Lung (tissue), 12 donors: ENCODE data around the gene HEPACAM. TPM values are rescaled to one million over a fixed set of nuclear protein-coding genes. Genes with fewer than 3 reads are reported as not detected.

Source experiments
- ATAC-seq: fragments of 200-7000 bp; cut with Tn5 transposase; one replicate; pipeline ENCODE4 v1.9.1; 2020; ENCODE audit warnings: moderate number of reproducible peaks; ENCODE audit not compliant: insufficient read depth, low FRiP score
- DNase-seq, 3 donors: peaks; one replicate each; pipeline ENCODE4 v3.0.0-alpha.2; 2013 to 2017
- H3K27ac ChIP-seq, 2 donors: one replicate each; pipeline ENCODE4 v1.5.1; 2013; ENCODE audit warnings: mild to moderate bottlenecking in 2 of 2, moderate library complexity in 2 of 2, control low read depth in 1 of 2, inconsistent platforms in 1 of 2, low read depth in 1 of 2, low read length in 1 of 2
- H3K27me3 ChIP-seq, 3 donors: one replicate each; pipeline ENCODE4 v1.5.1; 2013; ENCODE audit warnings: low read length in 2 of 3; ENCODE audit not compliant: control insufficient read depth in 3 of 3, insufficient read depth in 3 of 3
- H3K36me3 ChIP-seq, 4 donors: one replicate each; pipeline ENCODE4 v1.5.1; 2013; ENCODE audit warnings: low read length in 4 of 4, mild to moderate bottlenecking in 1 of 4, moderate library complexity in 1 of 4; ENCODE audit not compliant: control insufficient read depth in 4 of 4, insufficient read depth in 4 of 4
- H3K4me1 ChIP-seq, 5 donors: one replicate each; pipeline ENCODE4 v1.5.1; 2013; ENCODE audit warnings: low read length in 5 of 5, mild to moderate bottlenecking in 2 of 5, moderate library complexity in 1 of 5; ENCODE audit not compliant: control insufficient read depth in 5 of 5, insufficient read depth in 5 of 5
- H3K4me3 ChIP-seq: one replicate; pipeline ENCODE4 v1.5.1; 2013; ENCODE audit warnings: mild to moderate bottlenecking, control low read depth, moderate library complexity
- H3K9ac ChIP-seq, 2 donors: one replicate each; pipeline ENCODE4 v1.5.1; 2013; ENCODE audit warnings: low read length in 2 of 2, control low read depth in 1 of 2; ENCODE audit not compliant: insufficient read depth in 1 of 2
- H3K9me3 ChIP-seq, 4 donors: one replicate each; pipeline ENCODE4 v1.5.1; 2013; ENCODE audit warnings: low read length in 3 of 4, mild to moderate bottlenecking in 1 of 4, moderate library complexity in 1 of 4; ENCODE audit not compliant: control insufficient read depth in 4 of 4, insufficient read depth in 3 of 4
- CTCF ChIP-seq: IDR thresholded peaks from 2 replicates; pipeline ENCODE4 v1.5.1; 2012; ENCODE audit warnings: mild to moderate bottlenecking; ENCODE audit errors: control extremely low read depth, extremely low read depth
- WGBS, 2 donors: extraction: QIAGEN DNeasy Blood & Tissue Kit; methylation state at CpG; one replicate each; pipeline ENCODE4 v1.1.7; 2013; 5-methylcytosine and 5-hydroxymethylcytosine counted together
- polyA plus RNA-seq, 2 donors: library from polyadenylated mRNA; stranded (reverse); fragments of 200-250 nt; gene quantifications; one replicate each; pipeline ENCODE4 v1.2.1, GENCODE V29; 2013
- total RNA-seq, 2 donors: library from RNA; depleted of rRNA in 1 of 2; stranded (reverse); fragments of >200 nt in 1 of 2; gene quantifications; one replicate each; pipeline ENCODE4 v1.2.1, GENCODE V29; 2014 to 2021
- donor health status: control.
- donor health status: control.
- donor health status: Bipolar disorder and iron deficiency.
- donor health status: healthy.
- donor health status: DM: yes; HTN: yes; CAD: no.

Gene HEPACAM
- total and polyA plus RNA-seq, 4 donors, result 0.02 TPM; not detected in 3

GRCh38 chr11:124944565-124944964 is 8.7 kb upstream of the HEPACAM start:
- 88% methylated on average over 3 of the region's 3 CpGs for WGBS, 2 donors
- no peak for TF ChIP-seq CTCF
- Histone ChIP-seq H3K9ac (no peak overlapping the region), H3K4me3 (no peak overlapping the region), H3K36me3 (no peaks in the 10 kb centered on the region), H3K4me1 (peaks cover 0 to 5% (median 0%) of the 10 kb centered on the region in 5 donors), H3K27ac (no peak overlapping the region), H3K27me3 (no peaks in the 10 kb centered on the region), H3K9me3 (no peaks in the 10 kb centered on the region)
- DNase-seq (no peak), ATAC-seq (no peak)

GRCh38 chr11:124943741-124944140 is 7.9 kb upstream of the HEPACAM start:
- TF ChIP-seq CTCF, result no peak
- Histone ChIP-seq H3K27me3 (no peaks in the 10 kb centered on the region), H3K4me1 (peaks cover 0 to 5% (median 0%) of the 10 kb centered on the region in 5 donors), H3K9ac (no peak overlapping the region), H3K27ac (no peak overlapping the region), H3K4me3 (no peak overlapping the region), H3K36me3 (no peaks in the 10 kb centered on the region), H3K9me3 (no peaks in the 10 kb centered on the region)
- DNase-seq, result no peak
- no peak for ATAC-seq
- WGBS, 2 donors, result 13 to 52% methylated on average over 1 of the region's 1 CpG

- no peak for ATAC-seq
- no peak for DNase-seq
- Histone ChIP-seq H3K4me3 (no peak overlapping the region), H3K27ac (no peak overlapping the region), H3K9ac (no peak overlapping the region), H3K9me3 (no peaks in the 10 kb centered on the region), H3K4me1 (peaks cover 0 to 5% (median 0%) of the 10 kb centered on the region in 5 donors), H3K36me3 (no peaks in the 10 kb centered on the region), H3K27me3 (no peaks in the 10 kb centered on the region)
- WGBS, 2 donors, result 63% methylated on average over 5 of the region's 5 CpGs
- TF ChIP-seq CTCF, result no peak
Observed at GRCh38 chr11:124943254-124943616, 7.4 kb upstream of the HEPACAM start.
